ENCODE results near the gene LHX3.
"Not testable (repeated sequence)": the region's sequence is repeated elsewhere in the genome, so short reads cannot be mapped to it uniquely, and the experiment has no call there.

LHX3 gene

DNA sequence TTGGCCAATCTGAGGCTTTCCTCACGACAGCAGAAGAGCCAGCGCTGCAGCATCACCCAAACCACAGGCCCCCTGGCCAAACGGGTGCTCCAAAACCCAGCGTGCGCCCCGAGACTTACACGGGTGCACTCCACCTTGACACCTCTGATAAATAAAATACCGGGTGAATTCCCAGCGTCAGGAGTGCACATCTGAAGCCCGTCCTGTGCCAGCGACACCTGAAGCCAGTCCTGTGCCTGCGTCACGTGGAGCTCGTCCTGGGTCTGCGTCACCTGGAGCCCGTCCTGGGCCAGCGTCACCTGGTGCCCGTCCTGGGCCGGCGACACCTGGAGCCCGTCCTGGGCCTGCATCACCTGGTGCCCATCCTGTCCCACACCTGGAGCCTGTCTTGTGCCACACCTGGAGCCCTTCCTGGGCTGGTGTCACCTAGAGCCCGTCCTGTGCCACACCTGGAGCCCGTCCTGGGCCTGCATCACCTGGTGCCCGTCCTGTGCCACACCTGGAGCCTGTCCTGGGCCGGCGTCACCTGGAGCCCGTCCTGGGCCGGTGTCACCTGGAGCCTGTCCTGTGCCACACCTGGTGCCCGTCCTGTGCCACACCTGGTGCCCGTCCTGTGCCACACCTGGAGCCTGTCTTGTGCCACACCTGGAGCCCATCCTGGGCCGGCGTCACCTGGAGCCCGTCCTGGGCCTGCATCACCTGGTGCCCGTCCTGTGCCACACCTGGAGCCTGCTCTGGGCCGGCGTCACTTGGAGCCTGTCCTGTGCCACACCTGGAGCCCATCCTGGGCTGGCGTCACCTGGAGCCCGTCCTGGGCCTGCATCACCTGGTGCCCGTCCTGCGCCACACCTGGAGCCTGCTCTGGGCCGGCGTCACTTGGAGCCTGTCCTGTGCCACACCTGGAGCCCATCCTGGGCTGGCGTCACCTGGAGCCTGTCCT is 31.8 kb upstream of the LHX3 start:
- not testable (repeated sequence) for H3K27me3 Mint-ChIP-seq, H3K9me3 Mint-ChIP-seq
- peaks cover 53 to 59% of the 10 kb centered on the region in 2 donors for H3K36me3 Mint-ChIP-seq

DNA sequence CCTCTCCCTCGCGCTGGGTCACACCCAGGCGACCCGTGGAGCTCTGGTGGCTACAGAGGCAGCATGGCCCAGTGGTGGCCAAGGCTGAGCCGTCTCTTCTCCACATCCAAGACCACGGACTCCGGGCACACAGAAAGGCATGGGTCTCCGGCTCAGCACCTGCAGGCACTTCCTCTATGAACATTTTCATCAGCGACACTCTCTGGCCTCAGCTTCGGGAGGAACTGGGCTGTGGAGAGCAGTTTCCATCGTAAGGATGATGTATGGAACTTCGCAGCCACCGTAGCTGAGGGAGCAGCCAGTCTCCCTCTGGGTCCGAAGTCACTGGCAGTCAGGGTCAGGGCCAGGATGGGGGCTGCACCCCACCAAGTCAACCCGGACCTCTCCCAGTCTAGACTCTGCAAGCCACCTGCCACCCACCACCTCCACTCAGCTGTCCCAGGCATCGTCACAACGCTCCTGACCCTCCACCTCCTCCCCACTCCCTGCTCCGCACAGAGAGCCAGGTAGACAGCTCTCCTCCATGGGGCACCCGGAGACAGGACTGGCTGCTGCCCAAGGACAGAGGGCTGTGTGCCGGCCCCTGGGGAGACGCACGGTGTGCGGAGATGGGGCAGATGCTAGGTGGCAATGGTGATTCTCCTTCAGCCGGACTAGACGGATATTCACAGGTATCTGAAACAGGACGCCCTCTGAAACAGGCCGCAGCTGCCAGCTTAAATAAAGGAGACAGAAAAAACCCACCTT is 31.0 kb upstream of the LHX3 start:
- H3K27ac Mint-ChIP-seq = no peak overlapping the region
- no peak for DNase-seq

More for the DNA sequence above, 31.8 kb upstream of the LHX3 start:
- H3K4me3 Mint-ChIP-seq; H3K27ac Mint-ChIP-seq; ATAC-seq (replicated peaks); DNase-seq: not testable (repeated sequence)
- peaks cover 68 to 94% of the 10 kb centered on the region in 2 donors for H3K4me1 Mint-ChIP-seq

DNA sequence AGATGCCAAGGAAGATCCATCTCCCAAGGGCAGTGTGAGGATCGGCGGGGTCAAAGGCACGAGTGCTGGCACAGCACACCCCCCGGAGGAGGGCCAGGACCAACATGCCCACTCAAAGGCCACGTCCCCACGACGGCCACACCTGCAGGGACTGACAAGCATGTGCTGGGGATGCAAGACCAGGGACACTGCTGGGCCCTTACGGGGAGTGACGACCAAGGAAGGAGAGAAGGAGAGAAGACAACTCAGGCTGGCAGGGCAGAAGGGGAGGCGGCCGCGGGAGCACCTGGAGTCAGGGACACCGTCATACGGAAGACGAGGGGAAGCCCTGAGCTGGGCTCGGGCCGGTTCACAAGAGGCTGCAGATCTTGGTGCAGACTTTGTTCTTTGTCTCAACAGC is 30.2 kb upstream of the LHX3 start:
- Mint-ChIP-seq H3K4me3 (peak overlapping the region in 1 of 2 donors; percentile 69), H3K4me1 (peaks cover 62 to 94% of the 10 kb centered on the region in 2 donors), H3K36me3 (peaks cover 57 to 62% of the 10 kb centered on the region in 2 donors), H3K9me3 (peaks cover 0 to 1% of the 10 kb centered on the region in 2 donors), H3K27me3 (no peaks in the 10 kb centered on the region), H3K27ac (peak overlapping the region; percentile 14)
- DNase-seq = no peak
- no peak for ATAC-seq (replicated peaks)

More for the DNA sequence above, 31.0 kb upstream of the LHX3 start:
- Mint-ChIP-seq H3K27me3 (no peaks in the 10 kb centered on the region), H3K9me3 (peaks cover 0 to 1% of the 10 kb centered on the region in 2 donors), H3K4me3 (no peak overlapping the region), H3K36me3 (peaks cover 51 to 58% of the 10 kb centered on the region in 2 donors), H3K4me1 (peaks cover 66 to 94% of the 10 kb centered on the region in 2 donors)
- no peak for ATAC-seq (replicated peaks)

GRCh38 chr9:136234597-136234996 is 29.7 kb upstream of the LHX3 start:
- no peak for DNase-seq
- H3K9me3 Mint-ChIP-seq = peaks cover 0 to 1% of the 10 kb centered on the region in 2 donors
- no peaks in the 10 kb centered on the region for H3K27me3 Mint-ChIP-seq
- peak overlapping the region; percentile 55 to 69 for H3K4me3 Mint-ChIP-seq
- H3K36me3 Mint-ChIP-seq = peaks cover 62 to 63% of the 10 kb centered on the region in 2 donors
- peaks cover 61 to 94% of the 10 kb centered on the region in 2 donors for H3K4me1 Mint-ChIP-seq
- ATAC-seq (replicated peaks) = no peak
- peak overlapping the region; percentile 14 for H3K27ac Mint-ChIP-seq

- peaks cover 0 to 1% of the 10 kb centered on the region in 2 donors for H3K9me3 Mint-ChIP-seq
- no peak for DNase-seq
- peaks cover 61 to 64% of the 10 kb centered on the region in 2 donors for H3K36me3 Mint-ChIP-seq
- H3K4me3 Mint-ChIP-seq = peak overlapping the region; percentile 37 to 53
- H3K27me3 Mint-ChIP-seq = no peaks in the 10 kb centered on the region
- peaks cover 54 to 92% of the 10 kb centered on the region in 2 donors for H3K4me1 Mint-ChIP-seq
- no peak for ATAC-seq (replicated peaks)
- peak overlapping the region; percentile 47 for H3K27ac Mint-ChIP-seq
These were observed 28.9 kb upstream of the LHX3 start for GRCh38 chr9:136233868-136234267.

GRCh38 chr9:136233411-136233810 is 28.5 kb upstream of the LHX3 start:
- H3K27me3 Mint-ChIP-seq = no peaks in the 10 kb centered on the region
- H3K36me3 Mint-ChIP-seq = peaks cover 61 to 62% of the 10 kb centered on the region in 2 donors
- peaks cover 0 to 1% of the 10 kb centered on the region in 2 donors for H3K9me3 Mint-ChIP-seq
- H3K4me1 Mint-ChIP-seq = peaks cover 54 to 92% of the 10 kb centered on the region in 2 donors
- peak overlapping the region; percentile 37 to 53 for H3K4me3 Mint-ChIP-seq
- ATAC-seq (replicated peaks) (no peak), DNase-seq (no peak)
- peak overlapping the region; percentile 47 for H3K27ac Mint-ChIP-seq

DNA sequence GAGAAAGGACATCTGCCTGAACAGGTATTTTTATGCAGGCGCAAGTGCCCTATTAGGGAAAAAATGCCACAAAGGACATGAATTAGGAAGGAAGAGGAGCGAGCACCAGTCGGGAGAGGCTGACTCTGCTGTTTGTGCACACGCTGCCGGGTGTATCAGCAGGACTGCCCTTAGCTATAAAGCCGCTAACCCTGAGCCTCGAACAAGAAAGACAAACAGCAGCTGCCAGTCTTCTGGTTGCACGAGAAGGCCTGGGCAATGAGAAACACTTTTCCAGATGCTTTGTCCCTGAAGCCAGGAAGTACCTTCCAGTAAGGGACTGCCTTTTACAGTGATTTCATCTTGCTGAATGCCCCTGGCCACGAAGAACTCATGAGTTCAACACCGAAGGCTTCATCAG is 28.0 kb upstream of the LHX3 start:
- no peak overlapping the region for H3K27ac Mint-ChIP-seq
- DNase-seq (no peak), ATAC-seq (replicated peaks) (no peak)
- peak overlapping the region in 1 of 2 donors; percentile 53 for H3K4me3 Mint-ChIP-seq
- H3K36me3 Mint-ChIP-seq = peaks cover 59 to 63% of the 10 kb centered on the region in 2 donors
- H3K27me3 Mint-ChIP-seq = no peaks in the 10 kb centered on the region
- H3K4me1 Mint-ChIP-seq = peaks cover 54 to 92% of the 10 kb centered on the region in 2 donors
- peaks cover 0 to 1% of the 10 kb centered on the region in 2 donors for H3K9me3 Mint-ChIP-seq

DNA sequence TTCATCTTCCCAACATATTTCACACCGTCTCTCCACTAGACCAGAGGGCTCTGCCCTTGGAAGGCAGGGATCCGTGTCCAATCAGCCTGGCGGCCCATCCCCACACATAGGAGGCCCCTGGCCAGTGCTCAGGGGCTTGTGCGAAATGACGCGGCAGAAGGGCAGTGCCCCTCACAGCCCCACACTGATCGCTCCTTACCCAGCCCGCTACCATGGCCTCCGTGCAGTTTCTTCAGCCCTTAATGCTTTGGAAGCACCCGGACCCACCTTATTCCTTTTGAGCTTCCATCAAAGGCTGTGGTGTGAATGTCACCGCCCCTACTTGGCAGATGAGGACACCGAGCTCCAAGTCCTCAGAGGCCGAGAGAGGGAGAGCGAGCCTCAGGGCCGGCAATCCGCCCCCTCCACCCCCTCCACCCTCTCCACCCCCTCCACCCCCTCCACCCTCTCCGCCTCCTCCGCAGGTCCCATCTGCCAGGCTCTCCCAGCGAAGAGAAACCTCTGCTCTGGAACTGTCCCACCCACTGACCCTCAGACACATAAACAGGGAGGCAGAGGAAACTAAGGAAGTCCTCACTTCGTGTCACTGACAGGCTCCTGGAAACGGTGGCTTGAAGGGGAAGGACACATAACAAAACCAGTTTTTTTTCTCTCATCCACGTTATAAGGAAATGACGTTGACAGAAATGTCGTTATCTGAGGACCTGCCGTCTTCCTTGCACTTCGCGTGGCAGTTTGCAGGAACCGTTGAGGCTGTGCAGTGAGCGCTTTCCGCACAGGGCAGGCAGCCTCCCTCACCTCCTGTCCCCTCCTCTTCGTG is 26.8 kb upstream of the LHX3 start:
- DNase-seq = no peak
- H3K27ac Mint-ChIP-seq = peak overlapping the region; percentile 73
- ATAC-seq (replicated peaks) = peak; percentile 74 to 79
- no peaks in the 10 kb centered on the region for H3K27me3 Mint-ChIP-seq
- peaks cover 58 to 98% of the 10 kb centered on the region in 2 donors for H3K4me1 Mint-ChIP-seq
- H3K9me3 Mint-ChIP-seq = peaks cover 0 to 1% of the 10 kb centered on the region in 2 donors
- peak overlapping the region; percentile 50 to 67 for H3K4me3 Mint-ChIP-seq
- peaks cover 55 to 66% of the 10 kb centered on the region in 2 donors for H3K36me3 Mint-ChIP-seq

- ATAC-seq (replicated peaks) = no peak
- H3K36me3 Mint-ChIP-seq = peaks cover 57 to 68% of the 10 kb centered on the region in 2 donors
- peaks cover 67 to 98% of the 10 kb centered on the region in 2 donors for H3K4me1 Mint-ChIP-seq
- no peak overlapping the region for H3K4me3 Mint-ChIP-seq
- no peaks in the 10 kb centered on the region for H3K27me3 Mint-ChIP-seq
- H3K9me3 Mint-ChIP-seq = peaks cover 0 to 1% of the 10 kb centered on the region in 2 donors
- H3K27ac Mint-ChIP-seq = peak overlapping the region; percentile 73
- DNase-seq = no peak
These were observed 25.8 kb upstream of the LHX3 start for GRCh38 chr9:136230773-136231172.

DNA sequence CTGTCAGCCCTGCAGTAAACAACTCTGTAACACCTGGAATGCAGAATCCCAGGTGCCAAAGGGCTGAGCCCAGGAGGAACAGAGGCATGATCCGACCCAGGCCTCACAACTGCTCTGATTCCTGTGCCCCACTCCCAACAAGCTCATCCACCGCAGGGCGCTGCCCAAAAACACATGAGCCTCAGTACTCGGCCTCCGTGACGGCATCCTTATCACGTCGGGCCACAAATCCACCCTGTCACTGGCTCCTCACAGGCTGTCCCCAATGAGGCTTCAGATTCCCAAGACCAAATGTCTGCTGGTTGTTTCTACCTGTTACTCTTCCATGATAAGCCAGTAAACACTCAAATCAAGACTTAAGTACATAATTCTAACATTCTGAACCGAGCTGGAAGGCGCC is 25.4 kb upstream of the LHX3 start:
- H3K27ac Mint-ChIP-seq = peak overlapping the region; percentile 73
- peaks cover 71 to 98% of the 10 kb centered on the region in 2 donors for H3K4me1 Mint-ChIP-seq
- H3K27me3 Mint-ChIP-seq = no peaks in the 10 kb centered on the region
- H3K9me3 Mint-ChIP-seq = peaks cover 0 to 1% of the 10 kb centered on the region in 2 donors
- H3K4me3 Mint-ChIP-seq = no peak overlapping the region
- H3K36me3 Mint-ChIP-seq = peaks cover 57 to 69% of the 10 kb centered on the region in 2 donors
- ATAC-seq (replicated peaks) (no peak), DNase-seq (no peak)

DNA sequence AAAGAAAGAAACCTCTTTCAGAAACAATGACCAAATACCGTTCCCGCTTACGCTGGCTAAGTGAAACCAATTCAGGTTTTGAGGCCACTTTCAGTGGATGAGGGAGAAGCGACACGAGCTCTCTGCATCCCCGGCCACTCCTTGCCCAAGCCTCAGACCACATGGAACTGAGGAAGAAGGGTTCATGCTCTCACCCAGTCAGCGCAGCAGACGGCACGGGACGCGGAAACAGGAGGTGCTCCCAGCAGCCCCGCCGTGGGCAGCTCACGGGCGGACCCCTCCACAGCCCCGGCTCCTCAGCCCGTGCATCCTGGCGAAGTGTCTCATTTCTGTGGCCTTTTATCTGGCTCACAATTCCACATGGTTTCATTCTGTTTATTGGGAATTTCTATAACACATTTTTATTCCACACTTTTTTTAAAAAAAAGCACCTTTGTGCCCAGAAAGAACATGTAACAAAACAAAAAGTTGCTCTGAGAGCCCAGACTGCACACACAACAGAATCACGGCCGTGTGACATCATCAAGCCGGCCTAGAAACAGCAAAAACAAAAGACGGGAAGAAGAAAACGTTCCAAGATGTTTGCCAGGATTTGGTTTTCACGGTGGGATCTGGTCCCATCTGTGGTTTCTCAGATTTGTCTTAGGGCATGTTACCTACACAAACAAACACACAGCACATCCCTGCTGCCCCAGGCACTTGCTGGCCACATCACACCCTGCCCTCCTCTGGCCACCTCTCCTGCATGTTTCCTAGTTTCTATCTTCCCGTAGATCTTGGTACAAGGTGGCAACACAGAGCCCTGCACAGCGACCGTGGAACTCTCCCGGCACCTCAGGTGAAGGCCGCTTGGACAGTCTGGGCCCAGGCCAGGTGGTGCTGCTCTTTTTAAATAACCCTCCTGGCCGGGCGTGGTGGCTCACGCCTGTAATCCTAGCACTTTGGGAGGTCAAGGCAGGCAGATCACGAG is 24.5 kb upstream of the LHX3 start:
- peaks cover 47 to 66% of the 10 kb centered on the region in 2 donors for H3K36me3 Mint-ChIP-seq
- H3K9me3 Mint-ChIP-seq = peaks cover 0 to 1% of the 10 kb centered on the region in 2 donors
- no peak overlapping the region for H3K4me3 Mint-ChIP-seq
- no peaks in the 10 kb centered on the region for H3K27me3 Mint-ChIP-seq
- ATAC-seq (replicated peaks) (no peak), DNase-seq (no peak)
- peaks cover 66 to 97% of the 10 kb centered on the region in 2 donors for H3K4me1 Mint-ChIP-seq
- peak overlapping the region; percentile 0 for H3K27ac Mint-ChIP-seq

DNA sequence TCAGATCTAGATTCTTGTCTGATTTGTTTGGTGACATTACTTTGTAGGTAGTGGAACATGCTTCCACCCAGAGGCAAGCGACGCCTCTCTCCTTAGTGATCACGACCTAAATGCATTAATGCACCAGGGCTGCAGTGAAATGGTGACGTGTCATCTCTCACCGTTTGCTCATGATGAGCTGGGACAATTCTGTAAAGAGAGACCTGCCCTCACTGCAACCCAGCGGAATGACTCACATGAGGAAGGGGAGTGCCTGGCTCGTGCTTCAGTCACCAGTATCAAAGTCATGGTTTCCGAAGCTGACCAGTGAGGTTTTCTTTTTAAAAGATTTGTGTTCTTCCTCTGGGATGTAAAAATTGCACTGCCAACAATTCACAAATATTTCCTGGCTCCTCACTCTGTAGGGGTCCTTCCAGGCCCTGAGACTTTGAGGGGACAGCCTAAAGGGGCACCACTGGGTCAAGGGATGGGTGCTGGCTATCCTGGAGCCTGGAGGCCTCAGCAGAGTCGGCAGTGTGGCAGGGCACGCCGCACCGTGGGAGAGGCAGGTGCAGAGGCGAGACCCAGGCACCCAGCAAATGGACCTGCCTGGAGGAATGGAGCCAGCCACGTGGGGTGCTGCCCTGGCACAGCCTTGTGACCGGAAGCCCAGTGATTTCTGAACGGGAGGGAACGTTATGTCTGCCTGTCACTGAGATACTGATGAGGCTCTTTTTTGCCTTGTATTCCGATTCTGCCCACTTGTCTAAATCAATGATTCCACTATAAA is 23.4 kb upstream of the LHX3 start:
- Mint-ChIP-seq H3K27ac (peak overlapping the region; percentile 39), H3K4me3 (no peak overlapping the region), H3K9me3 (no peaks in the 10 kb centered on the region), H3K36me3 (peaks cover 42 to 63% of the 10 kb centered on the region in 2 donors), H3K27me3 (no peaks in the 10 kb centered on the region), H3K4me1 (peaks cover 58 to 91% of the 10 kb centered on the region in 2 donors)
- DNase-seq (no peak), ATAC-seq (replicated peaks) (no peak)

All from stimulated activated naive B cell treated with anti-CD40 and anti-IgM and Interleukin-4, amounts not matched to agents 10 μg/mL and 1 μg/mL and 100 μg/mL, for 72 hours (primary cell).